Progenitor cell of endocrine pancreas (in vitro differentiated cells): Measurements from ENCODE around the gene CNGA4. TPM values are rescaled to one million over a fixed set of nuclear protein-coding genes. Genes with fewer than 3 reads are reported as not detected.

Source experiments
- DNase-seq: peaks from one replicate; pipeline ENCODE4 v3.0.0; 2021; ENCODE audit warnings: low spot score; ENCODE audit not compliant: unreplicated experiment
- H3K27ac Mint-ChIP-seq: 2 replicates; pipeline ENCODE4 v1.8.0; 2021; ENCODE audit warnings: mild to moderate bottlenecking, moderate library complexity, mixed read lengths
- H3K27me3 Mint-ChIP-seq: 2 replicates; pipeline ENCODE4 v1.8.0; 2021; ENCODE audit warnings: mixed read lengths
- H3K36me3 Mint-ChIP-seq: 2 replicates; pipeline ENCODE4 v1.8.0; 2022; ENCODE audit warnings: mixed read lengths; ENCODE audit not compliant: insufficient read depth
- H3K4me1 Mint-ChIP-seq: 2 replicates; pipeline ENCODE4 v1.8.0; 2021; ENCODE audit warnings: low read depth, mixed read lengths
- H3K4me3 Mint-ChIP-seq: 2 replicates; pipeline ENCODE4 v1.8.0; 2021; ENCODE audit warnings: low read depth, mild to moderate bottlenecking, moderate library complexity, mixed read lengths
- H3K9me3 Mint-ChIP-seq: 2 replicates; pipeline ENCODE4 v1.8.0; 2021; ENCODE audit warnings: low read depth, mixed read lengths
- total RNA-seq: library from RNA; stranded (reverse); gene quantifications from 2 replicates; pipeline ENCODE4 v1.2.1, GENCODE V29; 2021
- TF ChIP-seq, protein P1 (sequence below): fragments of 200-600 bp; sonication (generic); IDR thresholded peaks from one replicate; pipeline ENCODE4 v1.5.0; 2021; ENCODE audit warnings: antibody characterized with exemption, mild to moderate bottlenecking; ENCODE audit not compliant: unreplicated experiment

The CNGA4 gene
- total RNA-seq, 1 donor from 2014 or later, result 2.1 TPM

- TF ChIP-seq, protein P1, sequence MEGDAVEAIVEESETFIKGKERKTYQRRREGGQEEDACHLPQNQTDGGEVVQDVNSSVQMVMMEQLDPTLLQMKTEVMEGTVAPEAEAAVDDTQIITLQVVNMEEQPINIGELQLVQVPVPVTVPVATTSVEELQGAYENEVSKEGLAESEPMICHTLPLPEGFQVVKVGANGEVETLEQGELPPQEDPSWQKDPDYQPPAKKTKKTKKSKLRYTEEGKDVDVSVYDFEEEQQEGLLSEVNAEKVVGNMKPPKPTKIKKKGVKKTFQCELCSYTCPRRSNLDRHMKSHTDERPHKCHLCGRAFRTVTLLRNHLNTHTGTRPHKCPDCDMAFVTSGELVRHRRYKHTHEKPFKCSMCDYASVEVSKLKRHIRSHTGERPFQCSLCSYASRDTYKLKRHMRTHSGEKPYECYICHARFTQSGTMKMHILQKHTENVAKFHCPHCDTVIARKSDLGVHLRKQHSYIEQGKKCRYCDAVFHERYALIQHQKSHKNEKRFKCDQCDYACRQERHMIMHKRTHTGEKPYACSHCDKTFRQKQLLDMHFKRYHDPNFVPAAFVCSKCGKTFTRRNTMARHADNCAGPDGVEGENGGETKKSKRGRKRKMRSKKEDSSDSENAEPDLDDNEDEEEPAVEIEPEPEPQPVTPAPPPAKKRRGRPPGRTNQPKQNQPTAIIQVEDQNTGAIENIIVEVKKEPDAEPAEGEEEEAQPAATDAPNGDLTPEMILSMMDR, result no peak
- Mint-ChIP-seq H3K4me3 (peak overlapping the region; percentile 98), H3K36me3 (no peaks in the 10 kb centered on the region), H3K9me3 (no peaks in the 10 kb centered on the region), H3K27ac (peak overlapping the region; percentile 99), H3K27me3 (no peaks in the 10 kb centered on the region), H3K4me1 (peaks cover 12% of the 10 kb centered on the region)
- DNase-seq, result no peak
Observed at GRCh38 chr11:6233984-6234386, 4.9 kb upstream of the CNGA4 start.

- H3K27me3 Mint-ChIP-seq, result no peaks in the 10 kb centered on the region
- peaks cover 12% of the 10 kb centered on the region for H3K4me1 Mint-ChIP-seq
Observed at GRCh38 chr11:6234387-6235107, 4.3 kb upstream of the CNGA4 start, which contains the start of gene FHIP1B. Gene FHIP1B (minus strand): TSS chr11:6234636. CDS start chr11:6224516, 10,120 bp downstream.

GRCh38 chr11:6237266-6237665 is 1.6 kb upstream of the CNGA4 start:
- no peaks in the 10 kb centered on the region for H3K27me3 Mint-ChIP-seq
- peaks cover 12% of the 10 kb centered on the region for H3K4me1 Mint-ChIP-seq
- no peak overlapping the region for H3K27ac Mint-ChIP-seq
- TF ChIP-seq, protein P1, result no peak
- DNase-seq, result no peak
- no peaks in the 10 kb centered on the region for H3K36me3 Mint-ChIP-seq
- no peak overlapping the region for H3K4me3 Mint-ChIP-seq
- H3K9me3 Mint-ChIP-seq, result no peaks in the 10 kb centered on the region

More at GRCh38 chr11:6234387-6235107, 4.3 kb upstream of the CNGA4 start, which contains the start of gene FHIP1B:
- Mint-ChIP-seq H3K36me3 (no peaks in the 10 kb centered on the region), H3K9me3 (no peaks in the 10 kb centered on the region), H3K4me3 (peak within 1 kb of the TSS; percentile 98), H3K27ac (peak within 1 kb of the TSS; percentile 99)
- peak; percentile 99 for DNase-seq
- TF ChIP-seq, protein P1, result no peak

GRCh38 chr11:6237761-6238302 is 1.1 kb upstream of the CNGA4 start:
- Mint-ChIP-seq H3K27me3 (no peaks in the 10 kb centered on the region), H3K4me1 (peaks cover 12% of the 10 kb centered on the region), H3K27ac (no peak overlapping the region), H3K4me3 (no peak overlapping the region), H3K9me3 (no peaks in the 10 kb centered on the region), H3K36me3 (no peaks in the 10 kb centered on the region)
- TF ChIP-seq, protein P1, result no peak
- no peak for DNase-seq

- TF ChIP-seq, protein P1, result no peak
Observed at GRCh38 chr11:6240139-6240538, 1.2 kb downstream of the CNGA4 start.

More at GRCh38 chr11:6240139-6240538, 1.2 kb downstream of the CNGA4 start:
- Mint-ChIP-seq H3K4me3 (no peak overlapping the region), H3K27me3 (no peaks in the 10 kb centered on the region), H3K27ac (no peak overlapping the region), H3K4me1 (peaks cover 3% of the 10 kb centered on the region), H3K9me3 (no peaks in the 10 kb centered on the region), H3K36me3 (no peaks in the 10 kb centered on the region)
- no peak for DNase-seq
